GM12864 (cell line): ENCODE results near the gene CADM2.

Experiments
- DNase-seq: peaks from one replicate; pipeline ENCODE4 v3.0.0-alpha.2; 2011; ENCODE audit warnings: low read depth
- H3K4me3 ChIP-seq: 2 replicates; pipeline ENCODE4 v1.5.1; 2011; ENCODE audit warnings: mild to moderate bottlenecking, low read depth, low read length, control low read depth
- CTCF ChIP-seq: IDR thresholded peaks from 2 replicates; pipeline ENCODE4 v1.5.1; 2011; ENCODE audit warnings: low read depth, mild to moderate bottlenecking, moderate library complexity, low read length, control low read depth, inconsistent platforms; ENCODE audit errors: missing control alignments

Gene CADM2

DNA sequence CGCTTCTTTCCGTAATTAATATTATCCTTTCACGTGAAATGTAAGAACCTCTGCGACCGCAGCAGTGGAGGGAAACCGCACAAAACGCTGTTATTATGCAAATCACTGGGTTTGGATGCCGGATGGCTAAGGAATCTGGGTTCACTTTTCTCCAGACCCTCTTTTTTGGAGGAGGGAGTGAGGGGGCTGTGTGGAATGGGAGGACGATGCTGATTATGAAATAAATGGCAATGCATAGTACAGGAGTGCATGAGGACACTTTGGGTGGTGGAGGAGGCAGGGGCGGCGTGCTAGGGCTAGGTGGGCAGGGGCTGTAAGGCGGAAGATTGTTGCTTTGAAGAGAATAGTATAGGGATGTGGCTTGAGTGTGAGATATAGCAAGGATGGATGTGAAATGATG lies 1.8 kb downstream of the CADM2 start:
- H3K4me3 ChIP-seq, result no peak overlapping the region
- no peak for DNase-seq
- TF ChIP-seq CTCF, result no peak

- no peak for DNase-seq
- H3K4me3 ChIP-seq, result no peak overlapping the region
- no peak for TF ChIP-seq CTCF
Measured at GRCh38 chr3:84961011-84961410, 2.2 kb downstream of the CADM2 start.

DNA sequence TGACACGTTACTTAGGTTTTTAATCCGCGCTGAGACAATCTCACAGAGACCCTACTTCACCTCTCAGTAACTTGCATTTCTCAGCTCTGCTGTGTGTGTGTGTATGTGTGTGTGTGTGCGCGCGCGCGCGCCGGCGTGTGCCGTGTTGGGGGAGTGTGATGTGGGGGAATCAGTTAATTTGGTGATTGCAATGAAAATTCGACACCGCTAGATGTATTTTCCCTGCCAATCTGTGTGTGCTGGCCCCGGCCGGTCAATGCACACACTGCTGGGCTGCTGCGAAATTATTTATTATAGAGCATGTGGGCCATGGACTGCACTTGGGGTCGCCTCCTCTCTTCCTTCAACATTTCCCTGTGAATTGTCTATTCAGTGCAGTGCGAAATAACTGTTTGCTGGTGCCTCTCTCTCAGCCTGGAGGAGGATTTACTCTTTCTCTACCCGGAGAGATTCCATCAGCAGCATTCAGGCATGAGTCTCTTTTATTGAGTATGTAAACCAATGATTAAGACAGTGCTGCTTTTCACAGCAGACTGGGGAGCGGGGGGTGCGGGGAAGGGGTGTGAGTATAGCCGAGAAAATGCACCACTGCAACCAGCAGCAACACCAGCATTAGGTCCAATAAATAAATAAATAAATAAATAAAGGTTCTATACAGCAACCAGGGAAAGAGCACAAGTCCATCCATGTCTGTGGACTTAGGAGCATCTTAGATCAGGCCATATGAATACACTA lies 2.9 kb downstream of the CADM2 start:
- DNase-seq, result no peak
- TF ChIP-seq CTCF, result no peak
- no peak overlapping the region for H3K4me3 ChIP-seq

- no peak overlapping the region for H3K4me3 ChIP-seq
- no peak for TF ChIP-seq CTCF
Measured at GRCh38 chr3:84962415-84962814, 3.6 kb downstream of the CADM2 start.

DNA sequence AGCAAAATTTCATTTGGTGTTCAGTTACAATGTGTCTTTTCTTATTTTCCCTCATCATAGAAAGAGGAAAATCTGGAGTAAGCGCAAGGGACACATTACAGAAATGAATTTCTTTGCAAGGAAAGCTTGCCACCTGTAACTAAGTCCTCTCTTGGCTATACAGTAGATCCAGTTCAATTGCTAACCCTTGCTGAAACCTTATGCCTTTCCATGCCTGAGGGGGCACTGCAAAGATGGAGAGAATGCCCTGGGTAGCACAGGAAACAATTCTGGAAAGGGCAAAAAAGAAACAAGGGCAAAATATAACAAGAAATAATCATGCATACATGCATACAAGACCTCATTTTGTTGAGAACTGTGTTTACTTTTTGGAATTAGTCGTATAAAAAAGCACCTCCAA lies 4.3 kb downstream of the CADM2 start:
- TF ChIP-seq CTCF, result no peak
- no peak for DNase-seq
- H3K4me3 ChIP-seq, result no peak overlapping the region

More at GRCh38 chr3:84962415-84962814, 3.6 kb downstream of the CADM2 start:
- no peak for DNase-seq

GRCh38 chr3:84965141-84965540 lies 6.4 kb downstream of the CADM2 start:
- no peak overlapping the region for H3K4me3 ChIP-seq
- no peak for TF ChIP-seq CTCF
- DNase-seq, result no peak
